Lower leg skin (tissue), 4 donors: ENCODE results near the gene WHRN. TPM values are rescaled to one million over a fixed set of nuclear protein-coding genes. Genes with fewer than 3 reads are reported as not detected.

Experiments used
- DNase-seq, 2 donors: peaks; one replicate each; pipeline ENCODE4 v3.0.0-alpha.2; 2019; ENCODE audit warnings: low spot score in 2 of 2
- H3K4me3 ChIP-seq: fragments of 200-600 bp; sonication (generic); 2 replicates; pipeline ENCODE4 v1.5.1; 2017; ENCODE audit warnings: mild to moderate bottlenecking, low read depth; ENCODE audit not compliant: poor library complexity, severe bottlenecking
- POLR2A ChIP-seq, 2 donors: fragments of 450-650 bp; IDR thresholded peaks; one replicate each; pipeline ENCODE4 v1.6.1; 2016 to 2017; ENCODE audit warnings: antibody characterized with exemption in 2 of 2, mild to moderate bottlenecking in 1 of 2, moderate library complexity in 1 of 2
- WGBS, 2 donors: methylation state at CpG; one replicate each; pipeline ENCODE4 v1.1.5; 2018; 5-methylcytosine and 5-hydroxymethylcytosine counted together
- intact Hi-C: fragments of 100-400 bp; cut with DNase I; formaldehyde crosslinking; loops from one replicate; pipeline ENCODE4 v1.15.0; 2023; ENCODE audit warnings: low total_unique reads
- total RNA-seq, 4 donors: library from RNA; depleted of rRNA; stranded (reverse); fragments of >200 nt; gene quantifications; one replicate each; pipeline ENCODE4 v1.1.0, GENCODE V29; 2016
- TF ChIP-seq, protein P1 (sequence below), 3 donors: fragments of 450-650 bp; IDR thresholded peaks; one replicate each; pipeline ENCODE4 v1.5.1; 2016; ENCODE audit warnings: antibody characterized with exemption in 3 of 3, mild to moderate bottlenecking in 3 of 3, moderate library complexity in 2 of 3

The WHRN gene
- total RNA-seq, 4 donors from 2014 or later: 8.7 to 15.0 (median 10.5) TPM

DNA sequence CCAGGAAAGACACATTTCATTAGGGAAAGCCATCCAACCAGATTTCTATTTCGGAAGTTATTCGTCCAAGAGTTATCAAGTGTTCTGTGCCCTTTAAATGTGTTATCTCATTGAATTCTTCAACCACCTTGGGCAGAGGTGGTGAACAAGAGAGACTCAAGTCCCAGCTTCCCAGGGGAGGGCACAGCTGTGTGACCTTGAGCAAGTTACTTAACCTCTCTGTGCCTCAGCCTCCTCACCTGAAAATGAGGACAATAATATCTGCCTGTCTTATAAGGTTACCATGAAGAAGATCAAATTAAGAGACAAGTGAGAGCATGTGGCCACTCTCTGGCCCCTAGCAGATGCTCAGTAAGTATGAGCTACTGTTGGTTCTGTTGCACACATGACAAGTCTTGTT, 37.4 kb downstream of the WHRN start:
- peak in 1 of 2 donors; percentile 28 for DNase-seq
- intact Hi-C loops: no loop called here
- no peak for TF ChIP-seq POLR2A (IDR thresholded peaks at IDR 0.05)
- TF ChIP-seq, protein P1, sequence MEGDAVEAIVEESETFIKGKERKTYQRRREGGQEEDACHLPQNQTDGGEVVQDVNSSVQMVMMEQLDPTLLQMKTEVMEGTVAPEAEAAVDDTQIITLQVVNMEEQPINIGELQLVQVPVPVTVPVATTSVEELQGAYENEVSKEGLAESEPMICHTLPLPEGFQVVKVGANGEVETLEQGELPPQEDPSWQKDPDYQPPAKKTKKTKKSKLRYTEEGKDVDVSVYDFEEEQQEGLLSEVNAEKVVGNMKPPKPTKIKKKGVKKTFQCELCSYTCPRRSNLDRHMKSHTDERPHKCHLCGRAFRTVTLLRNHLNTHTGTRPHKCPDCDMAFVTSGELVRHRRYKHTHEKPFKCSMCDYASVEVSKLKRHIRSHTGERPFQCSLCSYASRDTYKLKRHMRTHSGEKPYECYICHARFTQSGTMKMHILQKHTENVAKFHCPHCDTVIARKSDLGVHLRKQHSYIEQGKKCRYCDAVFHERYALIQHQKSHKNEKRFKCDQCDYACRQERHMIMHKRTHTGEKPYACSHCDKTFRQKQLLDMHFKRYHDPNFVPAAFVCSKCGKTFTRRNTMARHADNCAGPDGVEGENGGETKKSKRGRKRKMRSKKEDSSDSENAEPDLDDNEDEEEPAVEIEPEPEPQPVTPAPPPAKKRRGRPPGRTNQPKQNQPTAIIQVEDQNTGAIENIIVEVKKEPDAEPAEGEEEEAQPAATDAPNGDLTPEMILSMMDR (IDR thresholded peaks at IDR 0.05): no peak
- no peak overlapping the region for H3K4me3 ChIP-seq
- 93 to 98% methylated on average over 2 of the region's 2 CpGs for WGBS, 2 donors

DNA sequence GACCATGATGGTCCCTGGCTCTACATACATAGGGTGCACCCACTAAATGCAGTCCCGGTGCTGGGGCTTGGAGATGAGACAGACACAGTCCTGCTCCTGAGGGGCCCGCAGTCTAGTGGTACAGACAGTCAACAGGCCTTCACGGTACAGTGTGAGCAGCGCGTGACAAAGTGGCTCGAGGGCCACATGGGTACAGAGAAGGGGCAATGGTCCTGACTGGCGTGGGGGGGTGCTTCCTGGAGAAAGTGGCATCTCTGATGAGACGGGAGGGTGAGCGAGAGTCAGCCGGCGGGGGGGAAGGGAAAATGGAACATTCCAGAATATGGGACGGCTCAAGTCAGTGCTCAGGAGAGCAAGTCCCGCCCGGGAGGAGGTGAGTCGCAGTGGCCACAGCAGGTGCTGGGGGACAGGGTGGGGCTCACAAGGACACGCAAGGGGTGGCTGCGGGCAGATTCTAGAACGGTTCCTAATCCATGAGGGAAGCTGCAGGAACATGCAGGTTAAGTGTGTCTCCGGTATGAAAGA, 38.0 kb downstream of the WHRN start:
- intact Hi-C loops: no loop called here
- DNase-seq: peak in 1 of 2 donors; percentile 70
- 89 to 91% methylated on average over 19 of the region's 19 CpGs for WGBS, 2 donors

DNA sequence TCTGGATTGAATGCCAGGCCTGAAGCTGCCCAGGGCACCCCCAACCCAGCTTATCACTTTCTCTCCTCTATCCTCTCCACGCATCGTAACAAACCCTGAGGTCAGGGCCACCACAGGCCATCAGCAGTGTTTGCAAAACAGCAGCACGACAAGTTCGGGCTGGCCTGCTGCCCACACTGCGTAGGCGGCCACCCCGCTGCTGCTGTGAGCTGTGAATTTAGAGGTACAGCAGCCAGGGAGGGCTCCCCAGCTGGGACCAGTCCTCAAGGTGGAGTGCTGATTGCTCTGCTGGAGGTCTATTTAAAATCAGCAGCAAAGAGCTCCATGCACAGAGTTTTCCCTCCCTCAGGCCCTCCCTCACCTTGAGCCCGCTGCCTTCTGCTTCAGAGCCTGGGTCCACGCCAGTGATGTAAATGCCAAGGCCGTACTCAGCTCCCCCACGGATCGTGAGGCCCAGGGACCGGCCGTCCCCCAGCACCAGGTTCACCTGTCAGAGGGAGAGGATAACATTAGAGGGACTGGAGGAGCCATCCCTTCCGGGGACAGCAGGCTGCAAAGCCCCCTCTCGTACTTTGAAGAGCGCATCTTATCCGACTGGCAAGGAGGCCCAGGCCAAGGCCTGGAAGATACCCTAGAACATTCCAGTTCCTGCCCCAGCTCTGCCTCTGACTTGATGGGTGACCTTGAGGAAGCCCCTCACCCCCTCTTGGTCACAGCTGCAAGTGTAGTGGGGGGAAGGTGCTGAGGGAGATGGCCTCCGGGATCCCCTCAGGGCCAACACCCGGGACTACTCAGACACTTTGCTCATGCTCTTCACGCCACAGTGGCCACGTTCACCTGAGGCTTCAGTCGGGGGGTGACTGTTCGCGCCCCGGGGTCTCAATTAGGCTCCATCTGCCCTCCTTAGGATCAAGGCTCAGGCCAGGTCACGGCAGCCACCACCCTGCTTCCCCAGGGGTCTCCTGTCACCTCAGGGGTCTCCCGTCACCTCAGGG, 39.1 kb downstream of the WHRN start:
- intact Hi-C loops: no loop called here
- DNase-seq: peak in 1 of 2 donors; percentile 82
- TF ChIP-seq POLR2A (IDR thresholded peaks at IDR 0.05): no peak
- TF ChIP-seq, protein P1 (IDR thresholded peaks at IDR 0.05): no peak

More for the DNA sequence above, 38.0 kb downstream of the WHRN start:
- no peak overlapping the region for H3K4me3 ChIP-seq
- TF ChIP-seq, protein P1 (IDR thresholded peaks at IDR 0.05): no peak
- no peak for TF ChIP-seq POLR2A (IDR thresholded peaks at IDR 0.05)

DNA sequence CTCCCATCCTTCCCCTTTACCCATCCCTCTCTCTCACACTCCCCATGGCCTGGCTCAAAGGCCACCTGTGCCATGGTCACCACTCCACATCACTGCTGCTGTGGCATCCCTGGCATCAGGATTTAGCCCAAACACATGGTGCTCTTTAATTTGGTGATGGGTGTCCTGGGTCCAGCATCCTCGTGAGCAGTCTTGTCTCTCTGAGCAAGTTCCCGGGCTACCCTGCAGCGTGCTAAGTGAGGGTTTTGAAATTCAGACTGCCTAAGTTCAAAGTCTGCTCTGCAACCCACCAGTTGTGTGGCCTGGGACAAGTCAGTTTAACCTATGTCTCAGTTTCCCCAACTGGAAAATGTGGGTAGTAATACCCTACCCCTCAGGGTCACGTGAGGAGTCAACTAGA, 39.9 kb downstream of the WHRN start:
- H3K4me3 ChIP-seq: no peak overlapping the region
- DNase-seq: peak in 1 of 2 donors; percentile 68
- WGBS, 2 donors: 96 to 99% methylated on average over 4 of the region's 4 CpGs
- intact Hi-C loops: no loop called here
- TF ChIP-seq POLR2A (IDR thresholded peaks at IDR 0.05): no peak
- TF ChIP-seq, protein P1 (IDR thresholded peaks at IDR 0.05): no peak

More for the DNA sequence above, 39.1 kb downstream of the WHRN start:
- WGBS, 2 donors: 85 to 89% methylated on average over 23 to 28 of the region's 28 CpGs
- H3K4me3 ChIP-seq: no peak overlapping the region

DNA sequence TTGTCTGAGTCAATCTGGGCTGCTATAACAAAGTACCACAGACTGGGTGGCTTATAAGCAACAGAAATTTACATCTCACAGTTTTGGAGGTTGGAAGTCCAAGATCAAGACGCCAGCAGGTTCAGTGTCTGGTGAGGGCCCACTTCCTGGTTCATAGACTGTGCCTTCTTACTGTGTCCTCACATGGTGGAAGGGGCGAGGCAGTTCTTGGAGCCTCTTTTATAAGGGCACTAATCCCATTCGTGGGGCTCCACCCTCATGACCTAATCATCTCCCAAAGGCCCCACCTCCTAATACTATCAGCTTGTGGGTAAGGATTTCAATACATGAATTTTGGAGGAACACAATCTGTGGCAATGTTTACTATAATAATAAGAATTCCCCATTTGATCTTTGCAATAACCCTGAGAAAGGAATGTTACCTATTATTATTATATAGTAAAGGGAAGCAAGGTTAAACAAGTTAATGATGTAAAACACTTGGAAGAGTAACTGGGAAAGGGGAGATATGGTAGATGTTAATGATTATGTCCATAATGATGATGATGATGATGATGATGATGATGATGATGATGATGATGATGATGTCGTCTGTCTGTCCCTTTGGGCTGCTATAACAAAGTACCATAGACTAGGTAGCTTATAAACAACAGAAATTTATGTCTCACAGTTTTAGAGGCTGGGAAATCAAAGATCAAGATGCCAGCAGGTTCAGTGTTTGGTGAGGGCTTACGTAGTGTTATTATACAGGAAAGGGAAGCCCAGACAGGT, 40.8 kb downstream of the WHRN start:
- H3K4me3 ChIP-seq: no peak overlapping the region
- 89 to 90% methylated on average over 5 of the region's 5 CpGs for WGBS, 2 donors
- TF ChIP-seq POLR2A (IDR thresholded peaks at IDR 0.05): no peak
- TF ChIP-seq, protein P1 (IDR thresholded peaks at IDR 0.05): no peak
- intact Hi-C loops: no loop called here
- peak in 1 of 2 donors; percentile 48 for DNase-seq
